WTC11 (cell line): ENCODE results near the gene BDH2. TPM values are rescaled to one million over a fixed set of nuclear protein-coding genes. Genes with fewer than 3 reads are reported as not detected.

Experiments
- ATAC-seq: fragments of 200-7000 bp; cut with Tn5 transposase; 2 replicates; pipeline ENCODE4 v1.10.0; 2021; ENCODE audit warnings: mild to moderate bottlenecking, moderate library complexity
- CTCF ChIA-PET: fragments of 300-600 bp; sonication (Branson Sonifier 250); formaldehyde crosslinking; loops from one replicate; lab custom pipeline; 2021; ENCODE audit warnings: antibody characterized with exemption; lab: Charles Lee
- POLR2A ChIA-PET: fragments of 350-600 bp; sonication (Branson Sonifier 250); formaldehyde crosslinking; loops from one replicate; lab custom pipeline; 2021; ENCODE audit warnings: antibody characterized with exemption; lab: Charles Lee
- DNase-seq: peaks from one replicate; pipeline ENCODE4 v3.0.0; 2021; ENCODE audit warnings: low spot score
- H3K27ac Mint-ChIP-seq: 2 replicates; pipeline ENCODE4 v1.8.0; 2021; ENCODE audit warnings: mixed read lengths
- H3K27me3 Mint-ChIP-seq: 2 replicates; pipeline ENCODE4 v1.8.0; 2021; ENCODE audit warnings: low read depth, mild to moderate bottlenecking, moderate library complexity, mixed read lengths
- H3K36me3 Mint-ChIP-seq: 2 replicates; pipeline ENCODE4 v1.8.0; 2021; ENCODE audit warnings: mixed read lengths
- H3K4me1 Mint-ChIP-seq: 2 replicates; pipeline ENCODE4 v1.8.0; 2022; ENCODE audit warnings: mixed read lengths
- H3K4me3 Mint-ChIP-seq: 2 replicates; pipeline ENCODE4 v1.8.0; 2021; ENCODE audit warnings: mild to moderate bottlenecking, moderate library complexity, mixed read lengths
- H3K9me3 Mint-ChIP-seq: 2 replicates; pipeline ENCODE4 v1.8.0; 2021; ENCODE audit warnings: mixed read lengths
- CREB1 ChIP-seq: sonication (generic); formaldehyde crosslinking; IDR thresholded peaks from 2 replicates; pipeline ENCODE4 v1.8.0; 2023; ENCODE audit warnings: mild to moderate bottlenecking, missing genetic modification reagents
- E2F4 ChIP-seq: sonication (generic); formaldehyde crosslinking; IDR thresholded peaks from 2 replicates; pipeline ENCODE4 v1.8.1; 2022; ENCODE audit warnings: low read depth, mild to moderate bottlenecking, moderate library complexity, missing genetic modification reagents, borderline replicate concordance
- E2F5 ChIP-seq: sonication (generic); formaldehyde crosslinking; IDR thresholded peaks from 2 replicates; pipeline ENCODE4 v1.8.1; 2022; ENCODE audit warnings: mild to moderate bottlenecking, moderate library complexity, missing genetic modification reagents
- ETV6 ChIP-seq: sonication (generic); formaldehyde crosslinking; IDR thresholded peaks from 2 replicates; pipeline ENCODE4 v1.8.1; 2022; ENCODE audit warnings: mild to moderate bottlenecking, missing genetic modification reagents
- FOXP4 ChIP-seq: sonication (generic); formaldehyde crosslinking; IDR thresholded peaks from 2 replicates; pipeline ENCODE4 v1.8.0; 2022; ENCODE audit warnings: mild to moderate bottlenecking, missing genetic modification reagents
- GRHL2 ChIP-seq: fragments of 250-450 bp; sonication (Bioruptor Pico); IDR thresholded peaks from 2 replicates; pipeline ENCODE4 v1.8.0; 2022; ENCODE audit warnings: mild to moderate bottlenecking, moderate library complexity; ENCODE audit not compliant: insufficient replicate concordance, severe bottlenecking
- HMGA2 ChIP-seq: fragments of 250-450 bp; sonication (Bioruptor Pico); IDR thresholded peaks from 2 replicates; pipeline ENCODE4 v1.4.0; 2021; ENCODE audit warnings: mild to moderate bottlenecking, moderate library complexity
- IRF1 ChIP-seq: sonication (generic); formaldehyde crosslinking; IDR thresholded peaks from 2 replicates; pipeline ENCODE4 v1.8.0; 2023; ENCODE audit warnings: missing genetic modification reagents
- KAT7 ChIP-seq: sonication (generic); formaldehyde crosslinking; IDR thresholded peaks from 2 replicates; pipeline ENCODE4 v1.8.1; 2023; ENCODE audit warnings: missing genetic modification reagents, mild to moderate bottlenecking, borderline replicate concordance
- SP1 ChIP-seq: sonication (generic); formaldehyde crosslinking; conservative IDR thresholded peaks from 2 replicates; pipeline ENCODE4 v1.8.1; 2022; ENCODE audit warnings: missing genetic modification reagents
- TEAD1 ChIP-seq: sonication (generic); formaldehyde crosslinking; IDR thresholded peaks from 2 replicates; pipeline ENCODE4 v1.8.0; 2022; ENCODE audit warnings: mild to moderate bottlenecking, missing genetic modification reagents
- ZNF121 ChIP-seq: sonication (generic); formaldehyde crosslinking; IDR thresholded peaks from 2 replicates; pipeline ENCODE4 v1.8.0; 2023; ENCODE audit warnings: missing genetic modification reagents
- ZNF219 ChIP-seq: sonication (generic); formaldehyde crosslinking; IDR thresholded peaks from 2 replicates; pipeline ENCODE4 v1.8.0; 2023; ENCODE audit warnings: missing genetic modification reagents, mild to moderate bottlenecking, borderline replicate concordance
- ZNF317 ChIP-seq: sonication (generic); formaldehyde crosslinking; IDR thresholded peaks from 2 replicates; pipeline ENCODE4 v1.8.1; 2023; ENCODE audit warnings: low read depth, mild to moderate bottlenecking, moderate library complexity, missing genetic modification reagents, borderline replicate concordance
- ZNF671 ChIP-seq: fragments of 250-450 bp; sonication (Bioruptor Pico); IDR thresholded peaks from 2 replicates; pipeline ENCODE4 v1.8.0; 2021; ENCODE audit warnings: mild to moderate bottlenecking
- total RNA-seq: library from RNA; stranded (reverse); gene quantifications from 3 replicates; pipeline ENCODE4 v1.2.3, GENCODE V29; 2021
- TF ChIP-seq, protein P1 (sequence below): fragments of 200-600 bp; IDR thresholded peaks from 2 replicates; pipeline ENCODE4 v1.8.0; 2022; ENCODE audit warnings: antibody characterized with exemption
- TF ChIP-seq, protein P2 (sequence below): sonication (generic); formaldehyde crosslinking; IDR thresholded peaks from 2 replicates; pipeline ENCODE4 v1.8.1; 2022; ENCODE audit warnings: low read depth, missing genetic modification reagents, borderline replicate concordance
- TF ChIP-seq, protein P3 (sequence below): sonication (generic); formaldehyde crosslinking; IDR thresholded peaks from 2 replicates; pipeline ENCODE4 v1.8.0; 2022; ENCODE audit warnings: missing genetic modification reagents

BDH2 gene
- total RNA-seq, 1 experiment from 2014 or later: 39.6 TPM

GRCh38 chr4:103036169-103036568, 63.5 kb downstream of the BDH2 start (continued):
- no peak for TF ChIP-seq ZNF317 (CRISPR knock-in tag)
- TF ChIP-seq E2F4 (CRISPR knock-in tag): no peak
- no peak for TF ChIP-seq CREB1

DNA sequence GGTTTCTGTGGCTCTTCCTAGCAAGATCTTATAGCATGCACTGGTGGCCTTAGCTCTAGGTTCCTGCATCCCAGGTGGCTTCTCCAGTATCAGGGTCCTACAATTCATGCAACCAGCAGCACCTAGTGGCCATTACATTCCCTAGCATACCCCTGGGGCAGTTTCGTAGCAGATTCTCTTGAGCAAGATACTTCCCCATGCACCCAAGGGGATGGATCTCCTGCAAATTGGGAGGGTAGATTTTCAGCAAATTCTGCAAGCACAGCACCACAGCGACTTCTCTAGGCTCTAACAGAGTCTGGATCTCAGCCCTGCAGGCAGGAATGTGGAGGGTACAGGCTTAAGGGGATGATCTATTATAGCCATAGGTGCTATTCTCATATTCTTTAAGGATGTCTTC, 67.1 kb downstream of the BDH2 start:
- H3K27me3 Mint-ChIP-seq: no peaks in the 10 kb centered on the region; the same call in 1 of the 2 replicates
- TF ChIP-seq, protein P1, sequence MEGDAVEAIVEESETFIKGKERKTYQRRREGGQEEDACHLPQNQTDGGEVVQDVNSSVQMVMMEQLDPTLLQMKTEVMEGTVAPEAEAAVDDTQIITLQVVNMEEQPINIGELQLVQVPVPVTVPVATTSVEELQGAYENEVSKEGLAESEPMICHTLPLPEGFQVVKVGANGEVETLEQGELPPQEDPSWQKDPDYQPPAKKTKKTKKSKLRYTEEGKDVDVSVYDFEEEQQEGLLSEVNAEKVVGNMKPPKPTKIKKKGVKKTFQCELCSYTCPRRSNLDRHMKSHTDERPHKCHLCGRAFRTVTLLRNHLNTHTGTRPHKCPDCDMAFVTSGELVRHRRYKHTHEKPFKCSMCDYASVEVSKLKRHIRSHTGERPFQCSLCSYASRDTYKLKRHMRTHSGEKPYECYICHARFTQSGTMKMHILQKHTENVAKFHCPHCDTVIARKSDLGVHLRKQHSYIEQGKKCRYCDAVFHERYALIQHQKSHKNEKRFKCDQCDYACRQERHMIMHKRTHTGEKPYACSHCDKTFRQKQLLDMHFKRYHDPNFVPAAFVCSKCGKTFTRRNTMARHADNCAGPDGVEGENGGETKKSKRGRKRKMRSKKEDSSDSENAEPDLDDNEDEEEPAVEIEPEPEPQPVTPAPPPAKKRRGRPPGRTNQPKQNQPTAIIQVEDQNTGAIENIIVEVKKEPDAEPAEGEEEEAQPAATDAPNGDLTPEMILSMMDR: peak; percentile 67; the same call in 1 of the 2 replicates
- 0 out of 2 replicates have a peak, but pooled peaks have one; percentile 8 for TF ChIP-seq SP1 (CRISPR knock-in tag)
- TF ChIP-seq ETV6: no peak
- TF ChIP-seq TEAD1 (CRISPR knock-in tag): peak; percentile 48; the same call in 1 of the 2 replicates
- TF ChIP-seq, all 79 proteins: peak for 3
- Mint-ChIP-seq H3K4me1 (no peaks in the 10 kb centered on the region), H3K4me3 (no peak overlapping the region), H3K27ac (no peak overlapping the region), H3K9me3 (no peaks in the 10 kb centered on the region), H3K36me3 (no peaks in the 10 kb centered on the region)
- peak; percentile 60 for DNase-seq
- ChIA-PET CTCF (interaction anchor here (0.6 to 1.7 kb wide), 37 partner anchors 9 to 686 kb away, joined by 3 to 37 read pairs (median 5); partner anchors contain the start of genes BDH2, MANBA, SLC9B1 and UBE2D3), POLR2A (interaction anchor here (0.6 kb wide), 1 partner anchor 12 kb away, joined by 5 read pairs; no protein-coding TSS in a partner anchor)
- peak; percentile 100 for ATAC-seq

GRCh38 chr4:103030791-103031190, 68.8 kb downstream of the BDH2 start:
- H3K27me3 Mint-ChIP-seq: no peaks in the 10 kb centered on the region; the same call in 1 of the 2 replicates
- DNase-seq (no peak), ATAC-seq (no peak)
- H3K4me3 Mint-ChIP-seq: no peak overlapping the region
- H3K36me3 Mint-ChIP-seq: no peaks in the 10 kb centered on the region
- H3K27ac Mint-ChIP-seq: no peak overlapping the region
- ChIA-PET CTCF (no interaction called here), POLR2A (no interaction called here)
- no peaks in the 10 kb centered on the region for H3K4me1 Mint-ChIP-seq
- no peaks in the 10 kb centered on the region for H3K9me3 Mint-ChIP-seq
- TF ChIP-seq ZNF219 (CRISPR knock-in tag): no peak
- TF ChIP-seq ZNF317 (CRISPR knock-in tag): no peak
- no peak for TF ChIP-seq IRF1 (CRISPR knock-in tag)
- TF ChIP-seq GRHL2 (CRISPR knock-in tag): no peak
- no peak for TF ChIP-seq HMGA2 (CRISPR knock-in tag)
- TF ChIP-seq ZNF121 (CRISPR knock-in tag): no peak
- TF ChIP-seq KAT7 (CRISPR knock-in tag): no peak
- no peak for TF ChIP-seq FOXP4 (CRISPR knock-in tag)
- TF ChIP-seq ZNF671 (CRISPR knock-in tag): no peak
- TF ChIP-seq, protein P2, sequence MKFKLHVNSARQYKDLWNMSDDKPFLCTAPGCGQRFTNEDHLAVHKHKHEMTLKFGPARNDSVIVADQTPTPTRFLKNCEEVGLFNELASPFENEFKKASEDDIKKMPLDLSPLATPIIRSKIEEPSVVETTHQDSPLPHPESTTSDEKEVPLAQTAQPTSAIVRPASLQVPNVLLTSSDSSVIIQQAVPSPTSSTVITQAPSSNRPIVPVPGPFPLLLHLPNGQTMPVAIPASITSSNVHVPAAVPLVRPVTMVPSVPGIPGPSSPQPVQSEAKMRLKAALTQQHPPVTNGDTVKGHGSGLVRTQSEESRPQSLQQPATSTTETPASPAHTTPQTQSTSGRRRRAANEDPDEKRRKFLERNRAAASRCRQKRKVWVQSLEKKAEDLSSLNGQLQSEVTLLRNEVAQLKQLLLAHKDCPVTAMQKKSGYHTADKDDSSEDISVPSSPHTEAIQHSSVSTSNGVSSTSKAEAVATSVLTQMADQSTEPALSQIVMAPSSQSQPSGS (CRISPR knock-in tag): no peak
- TF ChIP-seq, protein P1: no peak
- TF ChIP-seq, protein P3, sequence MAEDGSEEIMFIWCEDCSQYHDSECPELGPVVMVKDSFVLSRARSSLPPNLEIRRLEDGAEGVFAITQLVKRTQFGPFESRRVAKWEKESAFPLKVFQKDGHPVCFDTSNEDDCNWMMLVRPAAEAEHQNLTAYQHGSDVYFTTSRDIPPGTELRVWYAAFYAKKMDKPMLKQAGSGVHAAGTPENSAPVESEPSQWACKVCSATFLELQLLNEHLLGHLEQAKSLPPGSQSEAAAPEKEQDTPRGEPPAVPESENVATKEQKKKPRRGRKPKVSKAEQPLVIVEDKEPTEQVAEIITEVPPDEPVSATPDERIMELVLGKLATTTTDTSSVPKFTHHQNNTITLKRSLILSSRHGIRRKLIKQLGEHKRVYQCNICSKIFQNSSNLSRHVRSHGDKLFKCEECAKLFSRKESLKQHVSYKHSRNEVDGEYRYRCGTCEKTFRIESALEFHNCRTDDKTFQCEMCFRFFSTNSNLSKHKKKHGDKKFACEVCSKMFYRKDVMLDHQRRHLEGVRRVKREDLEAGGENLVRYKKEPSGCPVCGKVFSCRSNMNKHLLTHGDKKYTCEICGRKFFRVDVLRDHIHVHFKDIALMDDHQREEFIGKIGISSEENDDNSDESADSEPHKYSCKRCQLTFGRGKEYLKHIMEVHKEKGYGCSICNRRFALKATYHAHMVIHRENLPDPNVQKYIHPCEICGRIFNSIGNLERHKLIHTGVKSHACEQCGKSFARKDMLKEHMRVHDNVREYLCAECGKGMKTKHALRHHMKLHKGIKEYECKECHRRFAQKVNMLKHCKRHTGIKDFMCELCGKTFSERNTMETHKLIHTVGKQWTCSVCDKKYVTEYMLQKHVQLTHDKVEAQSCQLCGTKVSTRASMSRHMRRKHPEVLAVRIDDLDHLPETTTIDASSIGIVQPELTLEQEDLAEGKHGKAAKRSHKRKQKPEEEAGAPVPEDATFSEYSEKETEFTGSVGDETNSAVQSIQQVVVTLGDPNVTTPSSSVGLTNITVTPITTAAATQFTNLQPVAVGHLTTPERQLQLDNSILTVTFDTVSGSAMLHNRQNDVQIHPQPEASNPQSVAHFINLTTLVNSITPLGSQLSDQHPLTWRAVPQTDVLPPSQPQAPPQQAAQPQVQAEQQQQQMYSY (CRISPR knock-in tag): no peak
- TF ChIP-seq E2F5: no peak
